ENCODE data around the gene CALCOCO2. TPM values are rescaled to one million over a fixed set of nuclear protein-coding genes. Genes with fewer than 3 reads are reported as not detected.

Gene CALCOCO2
- total and polyA plus RNA-seq, 10 of the 15 experiments (the other 5 are each of a cell fraction or from before 2014, with no cell fraction given), result 20.2 to 138 (median 53.1) TPM

GRCh38 chr17:48878920-48879898 is 48.4 kb downstream of the CALCOCO2 start (continued):
- TF ChIP-seq SPI1 (IDR thresholded peaks at IDR 0.05; ENCODE audit: borderline replicate concordance, insufficient read depth, low read depth, low read length) (peak; percentile 47; the same call in 1 of the 2 replicates), EP300 (IDR thresholded peaks at IDR 0.05; ENCODE audit: borderline replicate concordance in 1 of 2, control insufficient read depth in 1 of 2, low read depth in 2 of 2, low read length in 2 of 2) (no peak), NR2F1 (conservative IDR thresholded peaks at IDR 0.05) (no peak), SUZ12 (IDR thresholded peaks at IDR 0.05; ENCODE audit: unreplicated experiment) (no peak), POLR2AphosphoS2 (IDR thresholded peaks at IDR 0.05; ENCODE audit: low read depth, low read length) (no peak), NBN (IDR thresholded peaks at IDR 0.05) (peak; percentile 55; the same call in 1 of the 2 replicates), ESRRA (IDR thresholded peaks at IDR 0.05; ENCODE audit: low read length) (no peak), KAT2A (conservative IDR thresholded peaks at IDR 0.05; ENCODE audit: control insufficient read depth, low read depth, low read length) (no peak), NFIC (IDR thresholded peaks at IDR 0.05; ENCODE audit: low read depth, low read length) (no peak), ZBTB4 (CRISPR knock-in tag; IDR thresholded peaks at IDR 0.05) (no peak), HDAC6 (IDR thresholded peaks at IDR 0.05; ENCODE audit: unreplicated experiment) (no peak), ZNF24 (IDR thresholded peaks at IDR 0.05) (no peak), RB1 (IDR thresholded peaks at IDR 0.05; ENCODE audit: borderline replicate concordance) (peak; percentile 78; the same call in 1 of the 2 replicates), ELK1 (IDR thresholded peaks at IDR 0.05; ENCODE audit: low read depth, low read length) (no peak), ATF7 (IDR thresholded peaks at IDR 0.05; ENCODE audit: low read depth) (no peak), MEF2A (IDR thresholded peaks at IDR 0.05; ENCODE audit: insufficient read depth, low read depth, low read length) (no peak), CREM (IDR thresholded peaks at IDR 0.05; ENCODE audit: low read depth) (no peak), PAX8 (IDR thresholded peaks at IDR 0.05) (no peak), RCOR1 (conservative IDR thresholded peaks at IDR 0.05; ENCODE audit: low read depth, low read length) (no peak), BACH1 (IDR thresholded peaks at IDR 0.05; ENCODE audit: borderline replicate concordance) (no peak)
- TF ChIP-seq, protein P1, sequence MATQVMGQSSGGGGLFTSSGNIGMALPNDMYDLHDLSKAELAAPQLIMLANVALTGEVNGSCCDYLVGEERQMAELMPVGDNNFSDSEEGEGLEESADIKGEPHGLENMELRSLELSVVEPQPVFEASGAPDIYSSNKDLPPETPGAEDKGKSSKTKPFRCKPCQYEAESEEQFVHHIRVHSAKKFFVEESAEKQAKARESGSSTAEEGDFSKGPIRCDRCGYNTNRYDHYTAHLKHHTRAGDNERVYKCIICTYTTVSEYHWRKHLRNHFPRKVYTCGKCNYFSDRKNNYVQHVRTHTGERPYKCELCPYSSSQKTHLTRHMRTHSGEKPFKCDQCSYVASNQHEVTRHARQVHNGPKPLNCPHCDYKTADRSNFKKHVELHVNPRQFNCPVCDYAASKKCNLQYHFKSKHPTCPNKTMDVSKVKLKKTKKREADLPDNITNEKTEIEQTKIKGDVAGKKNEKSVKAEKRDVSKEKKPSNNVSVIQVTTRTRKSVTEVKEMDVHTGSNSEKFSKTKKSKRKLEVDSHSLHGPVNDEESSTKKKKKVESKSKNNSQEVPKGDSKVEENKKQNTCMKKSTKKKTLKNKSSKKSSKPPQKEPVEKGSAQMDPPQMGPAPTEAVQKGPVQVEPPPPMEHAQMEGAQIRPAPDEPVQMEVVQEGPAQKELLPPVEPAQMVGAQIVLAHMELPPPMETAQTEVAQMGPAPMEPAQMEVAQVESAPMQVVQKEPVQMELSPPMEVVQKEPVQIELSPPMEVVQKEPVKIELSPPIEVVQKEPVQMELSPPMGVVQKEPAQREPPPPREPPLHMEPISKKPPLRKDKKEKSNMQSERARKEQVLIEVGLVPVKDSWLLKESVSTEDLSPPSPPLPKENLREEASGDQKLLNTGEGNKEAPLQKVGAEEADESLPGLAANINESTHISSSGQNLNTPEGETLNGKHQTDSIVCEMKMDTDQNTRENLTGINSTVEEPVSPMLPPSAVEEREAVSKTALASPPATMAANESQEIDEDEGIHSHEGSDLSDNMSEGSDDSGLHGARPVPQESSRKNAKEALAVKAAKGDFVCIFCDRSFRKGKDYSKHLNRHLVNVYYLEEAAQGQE (IDR thresholded peaks at IDR 0.05; ENCODE audit: low read depth, low read length), result peak; percentile 44; the same call in 1 of the 2 replicates
